ENCODE measurements around the gene HS1BP3.

GRCh38 chr2:20666005-20666303 is 15.1 kb upstream of the HS1BP3 start:
- no peak for TF ChIP-seq CTCF (IDR thresholded peaks at IDR 0.05)
- no peak for TF ChIP-seq EZH2phosphoT487 (IDR thresholded peaks at IDR 0.05)

All from neural progenitor cell (in vitro differentiated cells).